Suprapubic skin (tissue), 4 donors: ENCODE measurements around the gene HFM1. TPM values are rescaled to one million over a fixed set of nuclear protein-coding genes. Genes with fewer than 3 reads are reported as not detected.
"Not testable (repeated sequence)": the region's sequence is repeated elsewhere in the genome, so short reads cannot be mapped to it uniquely, and the experiment has no call there.

Source experiments
- DNase-seq, 2 donors: peaks; one replicate each; pipeline ENCODE4 v3.0.0-alpha.2; 2019; ENCODE audit warnings: low spot score in 2 of 2
- H3K27ac ChIP-seq: fragments of 200-600 bp; sonication (generic); one replicate; pipeline ENCODE4 v1.5.1; 2019
- H3K27me3 ChIP-seq: fragments of 200-600 bp; sonication (generic); one replicate; pipeline ENCODE4 v1.5.1; 2019
- H3K36me3 ChIP-seq: fragments of 200-600 bp; sonication (generic); one replicate; pipeline ENCODE4 v1.5.1; 2019
- H3K4me1 ChIP-seq: fragments of 200-600 bp; sonication (generic); one replicate; pipeline ENCODE4 v1.5.1; 2019
- H3K4me3 ChIP-seq: fragments of 200-600 bp; sonication (generic); one replicate; pipeline ENCODE4 v1.5.1; 2019; ENCODE audit warnings: mild to moderate bottlenecking
- H3K9me3 ChIP-seq: fragments of 200-600 bp; sonication (generic); one replicate; pipeline ENCODE4 v1.5.1; 2019
- CTCF ChIP-seq, 2 donors: fragments of 200-600 bp in 1 of 2; fragments of 450-650 bp in 1 of 2; sonication (generic) in 1 of 2; IDR thresholded peaks; one replicate each; pipeline ENCODE4 v1.5.1; 2016 to 2019; ENCODE audit warnings: antibody characterized with exemption in 2 of 2, mild to moderate bottlenecking in 1 of 2, moderate library complexity in 1 of 2
- EP300 ChIP-seq: sonication (generic); formaldehyde crosslinking; IDR thresholded peaks from one replicate; pipeline ENCODE4 v1.6.1; 2017; ENCODE audit warnings: antibody characterized with exemption
- POLR2A ChIP-seq, 2 donors: fragments of 450-650 bp; IDR thresholded peaks; one replicate each; pipeline ENCODE4 v1.6.1; 2017; ENCODE audit warnings: antibody characterized with exemption in 2 of 2, mild to moderate bottlenecking in 2 of 2, moderate library complexity in 2 of 2
- POLR2AphosphoS5 ChIP-seq, 3 donors: sonication (generic); formaldehyde crosslinking; IDR thresholded peaks; one replicate each; pipeline ENCODE4 v1.6.1; 2017; ENCODE audit warnings: antibody characterized with exemption in 3 of 3
- WGBS: methylation state at CpG from one replicate; pipeline ENCODE4 v1.1.5; 2018; 5-methylcytosine and 5-hydroxymethylcytosine counted together
- total RNA-seq, 4 donors: library from RNA; depleted of rRNA; stranded (reverse); fragments of >200 nt; gene quantifications; one replicate each; pipeline ENCODE4 v1.1.0, GENCODE V29; 2016

The HFM1 gene
- total RNA-seq, 4 donors from 2014 or later = 1.0 TPM; not detected in 3

- Histone ChIP-seq H3K9me3 (no peaks in the 10 kb centered on the region), H3K27ac (no peak overlapping the region), H3K4me3 (no peak overlapping the region), H3K4me1 (no peaks in the 10 kb centered on the region), H3K27me3 (no peaks in the 10 kb centered on the region), H3K36me3 (no peaks in the 10 kb centered on the region)
- WGBS = 54% methylated on average over 2 of the region's 2 CpGs
- no peak for DNase-seq
- TF ChIP-seq EP300 = no peak
- no peak for TF ChIP-seq POLR2A (IDR thresholded peaks at IDR 0.05)
- no peak for TF ChIP-seq CTCF (IDR thresholded peaks at IDR 0.05)
- no peak for TF ChIP-seq POLR2AphosphoS5 (IDR thresholded peaks at IDR 0.05)
These were observed 21.2 kb downstream of the HFM1 start for GRCh38 chr1:91383456-91383855.

GRCh38 chr1:91381844-91382243 lies 22.8 kb downstream of the HFM1 start:
- Histone ChIP-seq H3K4me1 (no peaks in the 10 kb centered on the region), H3K36me3 (no peaks in the 10 kb centered on the region), H3K27me3 (no peaks in the 10 kb centered on the region), H3K9me3 (no peaks in the 10 kb centered on the region), H3K27ac (no peak overlapping the region), H3K4me3 (no peak overlapping the region)
- DNase-seq = no peak
- TF ChIP-seq EP300 (no peak), POLR2AphosphoS5 (IDR thresholded peaks at IDR 0.05) (no peak), CTCF (IDR thresholded peaks at IDR 0.05) (no peak), POLR2A (IDR thresholded peaks at IDR 0.05) (no peak)
- WGBS = 78% methylated on average over 3 of the region's 3 CpGs

- Histone ChIP-seq H3K4me1 (no peaks in the 10 kb centered on the region), H3K27ac (no peak overlapping the region), H3K27me3 (no peaks in the 10 kb centered on the region), H3K9me3 (no peaks in the 10 kb centered on the region), H3K36me3 (no peaks in the 10 kb centered on the region), H3K4me3 (no peak overlapping the region)
- TF ChIP-seq POLR2AphosphoS5 (IDR thresholded peaks at IDR 0.05) (no peak), POLR2A (IDR thresholded peaks at IDR 0.05) (no peak), CTCF (IDR thresholded peaks at IDR 0.05) (no peak), EP300 (no peak)
- no peak for DNase-seq
- 74% methylated on average over 1 of the region's 1 CpG for WGBS
These were observed 30.6 kb downstream of the HFM1 start for GRCh38 chr1:91374086-91374485.

DNA sequence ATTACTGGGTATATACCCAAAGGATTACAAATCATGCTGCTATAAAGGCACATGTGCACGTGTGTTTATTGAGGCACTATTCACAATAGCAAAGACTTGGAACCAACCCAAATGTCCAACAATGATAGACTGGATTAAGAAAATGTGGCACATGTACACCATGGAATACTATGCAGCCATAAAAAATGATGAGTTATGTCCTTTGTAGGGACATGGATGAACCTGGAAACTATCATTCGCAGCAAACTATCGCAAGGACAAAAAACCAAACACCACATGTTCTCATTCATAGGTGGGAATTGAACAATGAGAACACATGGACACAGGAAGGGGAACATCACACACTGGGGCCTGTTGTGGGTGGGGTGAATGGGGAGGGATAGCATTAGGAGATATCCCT lies 32.4 kb downstream of the HFM1 start:
- H3K27ac ChIP-seq, H3K36me3 ChIP-seq, H3K9me3 ChIP-seq, H3K27me3 ChIP-seq, H3K4me3 ChIP-seq, DNase-seq, H3K4me1 ChIP-seq: not testable (repeated sequence)
- 94% methylated on average over 3 of the region's 3 CpGs for WGBS

- Histone ChIP-seq H3K36me3 (no peaks in the 10 kb centered on the region), H3K9me3 (no peaks in the 10 kb centered on the region), H3K4me1 (no peaks in the 10 kb centered on the region), H3K27ac (no peak overlapping the region), H3K27me3 (no peaks in the 10 kb centered on the region), H3K4me3 (no peak overlapping the region)
- whole genome bisulfite sequencing = 97% methylated on average over 2 of the region's 2 CpGs
- DNase-seq = no peak
- TF ChIP-seq POLR2AphosphoS5 (IDR thresholded peaks at IDR 0.05) (no peak), EP300 (no peak), CTCF (IDR thresholded peaks at IDR 0.05) (no peak), POLR2A (IDR thresholded peaks at IDR 0.05) (no peak)
These were observed 55.1 kb downstream of the HFM1 start for GRCh38 chr1:91349524-91349923.

- no peak for TF ChIP-seq POLR2AphosphoS5 (IDR thresholded peaks at IDR 0.05)
- no peak for TF ChIP-seq CTCF (IDR thresholded peaks at IDR 0.05)
- TF ChIP-seq EP300 = no peak
- TF ChIP-seq POLR2A (IDR thresholded peaks at IDR 0.05) = no peak
- no peak for DNase-seq
These were observed 57.8 kb downstream of the HFM1 start for GRCh38 chr1:91346824-91347223.

More at GRCh38 chr1:91346824-91347223, 57.8 kb downstream of the HFM1 start:
- Histone ChIP-seq H3K4me3 (no peak overlapping the region), H3K4me1 (no peaks in the 10 kb centered on the region), H3K27me3 (no peaks in the 10 kb centered on the region), H3K36me3 (no peaks in the 10 kb centered on the region), H3K9me3 (no peaks in the 10 kb centered on the region), H3K27ac (no peak overlapping the region)
- 93% methylated on average over 3 of the region's 3 CpGs for WGBS
